GM19035 (cell line): ENCODE results near the gene UBE2V1.
A peak's percentile ranks its signal among the peaks of the same experiment; 100 is the strongest.
"Not testable (repeated sequence)": the region's sequence is repeated elsewhere in the genome, so short reads cannot be mapped to it uniquely, and the experiment has no call there.

Experiments used
- ATAC-seq: cut with Tn5 transposase; IDR thresholded peaks from one replicate; pipeline ENCODE4 v1.9.1; 2021; ENCODE audit not compliant: unreplicated experiment

Gene UBE2V1

DNA sequence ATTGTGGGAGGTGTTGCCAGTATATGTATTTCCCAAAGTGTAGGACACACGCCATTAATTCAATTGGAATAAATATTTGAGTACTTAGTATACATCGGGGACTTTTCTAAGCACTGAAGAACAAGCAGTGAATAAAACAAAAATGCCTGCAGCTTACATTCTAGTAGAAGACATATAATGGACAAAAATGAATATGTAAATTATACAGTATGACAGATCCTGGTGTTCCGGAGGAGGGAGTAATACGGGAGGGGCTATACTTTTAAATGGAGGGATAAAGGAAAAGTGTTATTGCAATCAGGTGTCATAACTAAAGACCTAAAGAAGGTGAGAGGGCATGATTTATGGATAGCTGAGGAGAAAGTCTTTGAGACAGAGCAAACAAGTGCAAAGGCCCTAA is 15.1 kb downstream of the UBE2V1 start:
- no peak for ATAC-seq

DNA sequence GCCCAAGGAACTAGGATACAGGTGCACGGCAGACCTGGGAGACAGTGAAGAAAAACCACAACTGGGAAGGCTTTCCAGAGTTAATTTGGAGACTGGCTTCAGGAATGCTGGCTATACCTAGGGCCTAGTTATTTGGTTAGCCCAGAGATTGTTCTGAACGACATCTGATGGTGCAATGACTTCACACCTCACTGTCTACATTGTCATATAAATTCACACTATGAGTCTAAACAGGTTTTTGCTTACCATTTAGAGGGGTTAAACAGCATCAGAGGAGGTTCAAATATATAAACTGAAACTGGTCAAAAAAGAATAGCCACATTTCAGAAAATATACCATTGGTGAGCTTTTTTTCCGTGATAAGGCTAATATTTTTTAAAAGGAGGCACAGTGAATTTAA is 16.7 kb downstream of the UBE2V1 start:
- no peak for ATAC-seq

DNA sequence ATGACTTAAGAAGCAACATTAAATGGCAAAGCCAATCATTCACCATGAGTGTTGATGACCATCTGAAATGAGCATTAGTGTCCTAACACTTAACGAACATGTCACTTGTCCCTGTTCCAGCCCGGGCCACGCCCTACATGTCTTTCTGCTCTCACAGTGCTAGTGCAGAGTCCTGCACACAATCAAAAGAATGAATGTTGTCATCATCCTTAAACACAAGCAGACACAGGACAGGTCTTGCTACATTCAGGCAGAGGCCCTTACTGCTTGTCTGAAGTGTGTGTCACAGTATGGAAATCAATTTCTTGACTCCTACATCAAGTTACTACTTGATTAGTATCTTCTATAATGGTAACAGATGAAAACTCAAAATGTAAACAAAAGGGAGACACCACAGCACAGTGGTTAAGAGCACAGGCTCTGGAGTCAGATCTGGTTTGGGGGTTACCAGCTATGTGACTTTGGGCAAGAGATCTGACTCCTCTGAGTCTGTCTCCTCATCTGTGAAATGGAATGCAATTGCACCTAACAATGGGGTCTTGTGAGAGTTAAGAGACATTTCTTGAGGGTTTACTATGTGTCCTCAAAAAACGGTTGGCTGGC is 17.4 kb downstream of the UBE2V1 start:
- ATAC-seq = no peak

DNA sequence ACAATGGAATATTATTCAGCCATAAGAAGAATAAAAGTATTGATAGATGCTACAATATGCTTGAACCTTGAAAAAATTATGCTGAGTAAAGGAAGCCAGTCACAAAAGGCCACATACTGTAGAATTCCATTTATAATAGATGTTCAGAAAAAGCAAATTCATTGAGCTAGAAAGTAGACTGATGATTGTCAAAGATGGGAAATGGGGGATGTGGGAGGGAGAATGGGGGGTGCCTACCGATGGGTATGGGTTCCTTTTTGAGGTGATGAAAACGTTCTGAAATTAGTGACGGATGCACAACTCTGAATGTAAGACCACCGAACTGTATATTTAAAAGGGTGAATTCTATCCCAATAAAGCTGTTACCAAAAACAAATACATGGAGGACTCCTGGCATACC is 18.4 kb downstream of the UBE2V1 start:
- ATAC-seq = no peak

DNA sequence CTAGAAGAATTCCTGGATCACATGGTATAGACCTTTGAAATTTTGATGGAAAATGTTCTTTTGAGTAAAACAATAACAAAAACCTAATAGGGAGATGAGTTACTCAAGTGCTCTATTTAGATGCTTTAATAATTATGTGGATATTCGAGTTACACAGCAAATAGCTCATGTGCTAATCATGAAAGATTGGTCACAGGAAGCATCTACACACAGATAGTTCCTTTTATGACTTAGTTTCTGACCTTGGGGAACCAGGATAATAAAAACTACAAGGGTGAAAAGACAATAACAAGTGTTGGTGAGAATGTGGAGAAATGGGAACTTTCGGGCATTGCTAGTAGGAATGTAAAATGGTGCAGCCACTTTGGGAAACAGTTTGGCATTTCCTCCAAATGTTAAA is 19.7 kb downstream of the UBE2V1 start:
- no peak for ATAC-seq

DNA sequence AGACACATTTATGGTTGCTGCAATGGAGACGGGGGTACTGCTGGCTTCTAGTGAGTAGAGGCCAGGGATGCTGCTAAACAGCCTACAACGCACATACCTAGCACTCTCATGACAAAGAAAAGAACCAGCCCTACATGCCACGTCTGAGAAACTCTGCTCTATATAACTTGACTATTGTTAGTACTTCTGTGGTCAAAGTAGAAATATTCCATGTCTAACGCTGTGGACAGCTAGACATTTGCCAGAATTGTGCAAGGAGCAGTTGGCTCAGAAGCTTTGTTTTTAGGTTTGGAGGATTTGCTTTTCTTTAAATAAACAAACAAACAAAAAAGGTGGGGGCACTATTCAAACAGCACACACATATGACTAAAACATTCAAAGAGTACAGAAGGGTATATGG is 20.5 kb downstream of the UBE2V1 start:
- no peak for ATAC-seq

DNA sequence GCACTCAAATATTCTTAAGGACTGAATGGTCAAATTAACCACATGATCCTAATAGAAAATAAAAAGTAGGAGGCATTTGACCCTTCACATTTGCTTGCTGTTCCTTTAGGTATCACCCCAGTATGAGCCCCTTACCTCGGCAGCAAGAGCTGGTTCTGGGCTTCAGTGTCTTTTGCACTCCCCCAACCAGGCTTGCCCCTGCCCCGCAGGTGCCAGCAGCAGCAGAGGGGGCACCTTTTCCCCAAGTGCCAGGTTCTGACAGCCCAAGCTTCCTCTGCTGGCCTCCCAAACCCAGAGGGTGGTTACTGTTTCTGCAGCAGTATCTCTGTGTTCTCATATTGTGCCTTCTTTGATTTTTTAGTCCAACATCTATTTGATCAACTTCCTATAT is 23.2 kb downstream of the UBE2V1 start:
- ATAC-seq = no peak

DNA sequence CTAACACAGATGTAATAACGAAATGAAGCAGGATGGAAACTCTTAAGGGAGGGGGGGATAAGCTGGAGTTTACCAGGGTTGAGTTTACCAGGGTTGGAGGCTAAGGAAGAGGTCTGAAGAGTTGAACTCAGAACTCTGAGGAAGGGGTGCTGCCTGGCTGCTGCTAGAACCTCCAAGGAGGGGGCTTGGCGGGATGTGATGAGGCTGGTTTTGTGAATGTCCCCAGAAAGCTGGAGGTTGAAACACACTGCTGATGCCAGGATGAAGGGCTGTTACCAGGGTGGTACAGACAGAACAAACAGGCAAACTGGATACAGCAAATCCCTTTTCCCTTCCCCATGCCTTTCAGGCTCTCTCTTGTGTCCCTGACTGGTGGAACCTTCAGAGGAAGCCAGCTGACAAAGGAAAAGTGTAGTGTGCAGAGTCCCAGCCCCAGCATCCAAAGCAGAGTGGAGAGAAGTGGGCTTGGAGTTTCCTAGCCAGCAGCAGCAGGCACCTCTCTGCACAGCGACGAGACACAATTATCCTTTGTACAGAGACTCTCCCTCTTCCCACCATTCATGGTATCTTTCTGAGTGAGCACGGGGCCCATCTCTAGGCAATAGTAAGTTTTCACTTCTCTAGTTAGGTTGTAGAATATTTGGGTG is 23.7 kb downstream of the UBE2V1 start:
- ATAC-seq = no peak

DNA sequence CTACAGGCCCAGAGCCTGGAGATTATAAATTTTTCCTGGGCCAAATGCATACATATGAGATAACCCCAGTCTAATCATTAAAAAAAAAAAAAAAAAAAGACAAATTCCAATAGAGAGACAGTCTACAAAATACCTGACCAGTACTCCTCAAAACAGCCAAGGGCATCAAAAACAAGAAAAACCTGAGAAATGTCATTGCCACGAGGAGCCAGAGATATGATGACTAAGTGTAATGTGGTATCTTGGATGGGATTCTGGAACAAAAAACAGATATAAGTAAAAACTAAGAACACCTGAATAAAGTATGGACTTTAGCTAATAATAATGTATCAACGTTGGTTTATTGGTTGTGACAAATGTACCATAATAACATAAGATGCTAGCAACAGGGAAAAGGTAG is 24.9 kb downstream of the UBE2V1 start:
- ATAC-seq = no peak

DNA sequence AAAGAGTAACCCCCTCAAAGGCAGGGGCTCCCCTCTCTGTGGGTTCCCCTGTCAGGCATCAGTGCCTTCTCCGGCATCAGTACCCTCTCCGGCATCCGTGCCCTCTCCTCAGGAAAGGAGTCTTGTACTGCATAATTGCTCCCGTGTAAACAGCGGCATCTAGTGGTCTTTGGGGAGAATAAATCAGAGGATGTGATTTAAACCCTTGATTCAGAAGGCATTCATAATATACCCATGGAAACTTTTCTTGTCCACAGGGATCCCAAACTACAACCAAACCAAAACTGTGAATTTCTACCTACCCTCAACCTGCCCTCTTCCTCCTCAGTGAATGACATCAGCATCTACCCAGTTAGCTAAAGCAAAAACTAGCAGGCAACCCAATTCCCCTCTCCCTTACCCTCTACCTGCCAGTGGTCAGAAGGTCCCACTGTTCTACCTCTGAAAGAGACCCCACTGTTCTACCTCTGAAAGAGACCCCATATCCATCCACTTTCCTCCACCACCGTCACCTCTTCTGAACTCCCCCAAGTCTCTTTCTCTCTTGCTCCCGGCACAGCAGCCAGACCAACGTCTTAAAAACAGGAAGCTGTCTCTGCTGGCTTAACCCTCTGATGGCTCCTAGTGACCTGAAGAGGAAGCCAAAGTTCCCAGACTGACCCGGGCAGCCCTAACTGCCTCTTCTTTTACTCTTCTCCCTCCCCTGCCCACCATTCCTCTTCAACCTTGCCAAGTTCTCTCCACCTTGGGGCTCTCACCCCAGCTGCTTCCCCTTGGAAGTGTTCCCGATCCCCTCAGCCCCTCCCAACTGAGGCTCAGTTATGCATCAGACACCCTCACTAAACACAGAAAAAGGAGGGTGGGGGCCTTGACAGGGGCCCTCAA is 27.2 kb downstream of the UBE2V1 start:
- ATAC-seq = no peak

DNA sequence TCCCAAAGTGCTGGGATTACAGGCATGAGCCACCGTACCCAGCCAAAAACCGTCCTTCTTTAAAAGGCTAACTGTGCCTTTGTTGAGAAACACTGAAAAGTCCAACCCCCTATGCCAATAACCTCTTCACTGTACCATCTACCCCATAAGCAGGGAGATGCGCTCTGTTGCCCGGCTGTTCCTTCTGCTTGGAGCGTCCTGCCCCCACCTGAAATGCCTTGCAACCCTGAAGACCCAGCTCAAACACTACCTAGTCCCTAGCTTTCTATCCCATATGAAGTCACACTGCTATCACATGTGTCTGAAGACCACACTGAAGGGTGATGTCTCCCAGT is 27.8 kb downstream of the UBE2V1 start:
- ATAC-seq = no peak

DNA sequence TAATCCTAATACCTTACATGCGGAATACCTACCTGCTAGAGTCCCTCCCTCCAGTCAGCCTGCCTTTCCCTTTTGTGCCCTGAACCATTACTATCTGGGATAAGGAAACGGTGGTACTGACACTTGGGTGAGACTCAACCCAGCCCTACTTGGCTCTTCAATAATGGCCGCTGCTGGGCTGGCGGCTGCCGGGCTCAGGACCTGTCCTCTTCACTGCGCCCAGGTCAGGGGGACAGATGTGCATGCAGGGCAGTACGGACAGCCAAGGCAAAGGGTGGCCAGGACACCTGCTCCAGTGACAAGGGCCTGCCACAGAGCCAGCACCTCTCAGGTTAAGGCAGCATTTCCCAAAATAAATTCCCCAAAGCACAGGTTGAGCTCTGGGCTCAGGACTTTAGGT is 29.9 kb downstream of the UBE2V1 start:
- ATAC-seq = no peak

DNA sequence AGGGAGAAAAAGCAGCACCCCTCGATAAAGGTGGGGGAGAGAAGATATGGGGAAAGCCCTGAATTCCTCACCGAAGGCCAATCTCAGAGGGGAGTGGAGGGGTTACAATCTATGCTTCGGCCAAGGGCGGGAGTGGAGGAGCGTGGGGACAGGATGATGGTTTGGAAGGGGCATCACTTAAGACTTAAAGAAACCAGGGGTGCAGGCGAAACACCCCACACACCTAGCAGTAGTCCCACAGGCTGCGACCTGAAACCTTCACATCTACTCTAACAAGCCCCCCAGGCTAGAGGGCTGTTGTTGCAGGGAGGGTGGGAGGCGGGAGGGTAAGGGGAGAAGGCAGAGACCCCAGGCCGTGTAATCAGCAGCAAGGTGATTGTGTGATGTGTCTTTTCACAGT is 30.9 kb downstream of the UBE2V1 start:
- ATAC-seq = not testable (repeated sequence)

DNA sequence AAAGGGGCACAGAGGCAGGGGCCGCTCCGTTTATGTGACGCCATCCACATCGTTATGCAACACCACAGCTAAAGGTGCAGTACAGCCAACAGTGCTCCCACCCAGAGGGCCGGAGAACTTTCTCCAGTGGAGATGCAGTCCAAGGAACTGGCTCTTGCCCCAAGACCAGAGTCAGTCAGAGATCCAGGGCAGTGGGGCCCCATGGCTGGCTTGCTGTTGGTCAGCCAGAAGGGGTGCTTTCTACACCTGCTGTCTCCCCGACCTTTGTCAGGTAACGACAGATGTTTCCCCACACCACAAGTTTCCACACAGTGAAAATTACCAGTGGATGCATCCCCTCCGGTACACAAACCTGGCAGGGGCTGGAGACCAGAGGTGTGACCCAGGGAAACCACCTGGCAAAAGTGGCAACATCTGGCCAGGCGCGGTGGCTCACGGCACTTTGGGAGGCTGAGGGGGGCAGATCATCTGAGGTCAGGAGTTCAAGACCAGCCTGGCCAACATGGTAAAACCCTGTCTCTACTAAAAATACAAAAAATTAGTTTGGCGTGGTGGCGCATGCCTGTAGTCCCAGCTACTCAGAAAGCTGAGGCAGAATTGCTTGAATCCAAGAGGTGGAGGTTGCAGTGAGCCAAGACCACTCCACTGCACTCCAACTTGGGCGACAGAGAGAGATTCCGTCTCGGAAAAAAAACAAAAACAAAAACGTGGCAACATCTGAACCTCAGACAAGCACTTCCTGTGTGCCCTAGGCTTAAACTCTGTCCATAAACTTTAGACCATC is 34.9 kb downstream of the UBE2V1 start:
- ATAC-seq = no peak

DNA sequence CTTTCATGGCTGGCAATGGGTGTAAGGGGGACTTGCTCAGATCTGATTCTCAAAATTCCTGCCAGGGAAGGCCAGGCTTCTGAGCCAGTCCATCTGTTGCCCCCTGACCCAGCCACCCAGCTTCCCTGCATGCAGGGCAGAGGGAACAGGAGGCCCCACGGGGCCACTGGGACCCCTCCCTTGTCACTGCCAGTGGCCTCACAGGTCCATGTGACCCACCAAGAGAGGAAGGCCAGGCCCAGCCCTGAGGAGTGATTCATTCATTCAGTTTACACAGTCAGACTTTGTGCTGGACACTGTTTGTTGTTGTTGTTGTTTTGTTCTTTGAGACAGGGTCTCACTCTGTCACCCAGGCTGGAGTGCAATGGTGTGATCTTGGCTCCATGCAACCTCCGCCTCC is 39.5 kb downstream of the UBE2V1 start:
- no peak for ATAC-seq

DNA sequence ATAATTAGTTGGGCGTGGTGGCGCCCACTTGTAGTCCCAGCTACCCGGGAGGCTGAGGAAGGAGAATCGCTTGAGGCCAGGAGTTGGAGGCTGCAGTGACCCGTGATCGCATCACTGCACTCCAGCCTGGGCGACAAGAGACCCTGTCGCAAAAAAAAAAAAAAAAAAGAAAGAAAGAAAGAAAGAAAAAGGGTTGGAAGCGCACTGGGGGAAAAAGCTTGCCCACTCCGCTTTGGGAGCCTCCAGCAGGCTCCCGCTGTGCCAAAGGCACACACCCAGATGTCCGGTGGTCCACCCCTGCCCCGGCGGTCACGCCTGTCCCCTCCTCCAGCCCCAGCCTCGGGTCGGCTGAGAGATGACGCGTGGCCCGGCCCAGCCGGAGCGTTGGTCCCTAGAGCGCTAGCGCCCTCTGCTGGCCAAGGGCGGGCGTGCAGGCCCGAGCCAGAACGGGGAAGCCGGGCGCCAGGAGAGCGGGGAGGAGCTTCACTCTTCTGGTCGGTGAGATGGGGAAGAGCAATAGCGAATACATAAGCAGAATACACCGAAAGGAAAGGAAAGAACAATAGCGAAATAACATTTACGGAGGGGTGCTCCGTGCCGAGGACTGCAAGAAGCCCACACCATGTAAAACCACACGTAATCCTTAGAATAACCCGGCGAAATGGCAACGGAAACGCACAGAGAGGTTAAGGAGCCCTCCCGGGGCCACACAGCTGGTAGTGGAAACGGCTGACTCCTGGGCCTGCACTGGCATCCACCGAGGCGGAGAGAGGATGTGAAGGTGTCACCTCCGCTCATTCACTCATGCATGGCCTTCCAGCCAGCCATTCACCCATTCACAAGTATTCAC is 41.7 kb downstream of the UBE2V1 start:
- peak; percentile 84 for ATAC-seq

DNA sequence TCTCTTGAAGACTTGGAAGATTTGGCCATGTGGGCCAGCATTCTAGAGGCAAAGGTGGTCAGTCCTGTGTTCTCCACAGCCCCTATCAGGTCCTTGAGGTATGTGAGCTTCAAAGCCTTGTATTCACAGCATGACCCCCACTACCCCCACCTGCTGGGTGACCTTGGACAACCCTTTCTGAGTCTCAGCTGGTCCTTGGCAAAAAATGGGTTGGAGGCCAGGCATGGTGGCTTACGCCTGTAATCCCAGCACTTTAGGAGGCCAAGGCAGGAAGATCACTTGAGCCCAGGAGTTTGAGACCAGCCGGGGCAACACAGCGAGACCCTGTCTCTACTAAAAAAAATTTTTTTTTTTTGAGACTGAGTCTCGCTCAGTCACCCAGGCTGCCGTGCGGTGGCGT is 42.6 kb downstream of the UBE2V1 start:
- ATAC-seq = no peak

DNA sequence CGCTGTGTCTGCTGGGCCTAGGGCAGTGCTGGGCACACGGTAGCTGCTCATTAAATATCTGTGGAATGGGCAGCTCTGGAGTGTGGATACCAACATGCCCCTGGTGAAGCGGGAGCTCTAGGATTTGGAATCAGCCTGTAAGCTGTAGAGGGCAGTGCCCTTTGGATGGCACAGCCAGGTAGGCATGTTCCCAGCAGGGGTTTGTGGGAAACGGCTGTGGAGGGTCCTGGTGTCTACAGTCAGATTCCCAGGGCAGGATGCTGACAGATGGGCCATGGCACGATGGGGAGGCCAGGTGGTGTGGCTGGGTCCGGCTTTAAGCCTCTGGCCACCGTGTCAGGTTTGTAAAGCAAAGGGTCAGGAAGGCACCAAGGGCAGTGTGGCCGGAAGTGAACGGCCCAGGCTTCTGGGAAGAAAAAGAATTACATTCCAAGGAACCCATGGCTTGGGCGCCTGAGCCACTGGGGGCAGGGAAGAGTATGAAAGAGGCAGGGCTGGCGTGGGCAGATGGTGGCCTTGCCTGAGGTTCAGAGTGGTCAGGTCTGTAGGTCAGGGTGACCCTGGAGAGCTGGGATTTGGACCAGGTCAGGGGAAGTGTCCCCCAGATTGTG is 44.8 kb downstream of the UBE2V1 start:
- ATAC-seq = no peak

DNA sequence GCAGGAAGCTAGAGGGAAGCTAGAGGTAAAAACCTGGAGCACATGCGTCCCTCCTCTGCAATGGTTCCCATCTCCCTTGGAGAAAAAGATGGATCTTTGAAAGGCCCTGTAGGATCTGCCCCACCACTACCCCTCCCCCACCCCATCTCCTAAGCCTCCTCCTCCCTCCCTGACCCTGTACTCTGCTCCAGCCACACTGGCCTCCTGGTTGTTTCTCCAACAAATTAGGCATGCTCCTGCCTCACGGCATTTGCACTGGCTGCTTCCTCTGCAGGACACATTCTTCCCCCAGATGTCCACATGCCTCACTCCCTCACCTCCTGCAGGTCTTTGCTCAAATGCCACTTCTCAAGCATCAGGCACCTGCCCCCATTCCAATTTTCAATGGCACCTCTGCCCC is 45.5 kb downstream of the UBE2V1 start:
- no peak for ATAC-seq

DNA sequence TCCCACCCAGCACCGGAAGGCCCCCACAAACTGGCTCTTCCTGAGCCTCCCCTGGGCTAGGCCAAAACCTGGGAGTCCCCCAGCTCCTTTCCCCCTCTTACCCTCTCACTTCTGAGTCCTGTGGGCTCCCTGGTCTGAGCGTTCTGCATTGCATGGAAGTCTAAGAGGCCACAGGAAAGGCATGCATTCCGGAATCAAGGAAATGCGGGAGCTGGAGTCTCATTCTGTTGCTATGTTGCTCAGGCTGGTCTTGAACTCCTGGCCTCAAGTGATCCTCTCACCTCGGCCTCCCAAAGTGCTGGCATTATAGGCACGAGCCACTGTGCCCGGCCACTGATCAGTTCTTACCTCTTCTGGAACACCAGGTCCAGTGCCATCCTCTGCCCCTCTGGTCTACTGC is 45.9 kb downstream of the UBE2V1 start:
- ATAC-seq = no peak
